Fibroblast of the aortic adventitia (primary cell): Measurements from ENCODE around the gene RCSD1. TPM values are rescaled to one million over a fixed set of nuclear protein-coding genes. Genes with fewer than 3 reads are reported as not detected.

ENCODE experiments used
- DNase-seq: peaks from one replicate; pipeline ENCODE4 v3.0.0-alpha.2; 2010; ENCODE audit warnings: low read depth
- H3K4me3 ChIP-seq: 2 replicates; pipeline ENCODE4 v1.5.1; 2011; ENCODE audit warnings: low read depth, mild to moderate bottlenecking, control low read depth, low read length, moderate library complexity
- CTCF ChIP-seq: IDR thresholded peaks from 2 replicates; pipeline ENCODE4 v1.5.1; 2011; ENCODE audit warnings: mild to moderate bottlenecking, low read length, control low read depth, inconsistent platforms; ENCODE audit not compliant: insufficient read depth
- total RNA-seq: library from RNA; depleted of rRNA; stranded (reverse); fragments of >200 nt; gene quantifications from 2 replicates; pipeline ENCODE4 v1.2.3, GENCODE V29; 2012; ENCODE audit warnings: low replicate concordance

Gene RCSD1
- total RNA-seq, 1 donor = not detected

- no peak for TF ChIP-seq CTCF
- no peak for DNase-seq
- no peak overlapping the region for H3K4me3 ChIP-seq
Measured at GRCh38 chr1:167617153-167618147, 12.6 kb upstream of the RCSD1 start.

- TF ChIP-seq CTCF = no peak
- no peak for DNase-seq
- H3K4me3 ChIP-seq = no peak overlapping the region
Measured at GRCh38 chr1:167618366-167618765, 11.7 kb upstream of the RCSD1 start.

- H3K4me3 ChIP-seq = no peak overlapping the region
- no peak for DNase-seq
- TF ChIP-seq CTCF = no peak
Measured at GRCh38 chr1:167618789-167619188, 11.2 kb upstream of the RCSD1 start.

GRCh38 chr1:167620002-167620401, 10.0 kb upstream of the RCSD1 start:
- no peak for DNase-seq
- no peak for TF ChIP-seq CTCF
- no peak overlapping the region for H3K4me3 ChIP-seq

- no peak for DNase-seq
- no peak for TF ChIP-seq CTCF
Measured at GRCh38 chr1:167621780-167622313, 8.2 kb upstream of the RCSD1 start.

GRCh38 chr1:167623951-167624350, 6.1 kb upstream of the RCSD1 start:
- no peak for DNase-seq
- no peak overlapping the region for H3K4me3 ChIP-seq
- TF ChIP-seq CTCF = no peak

More at GRCh38 chr1:167621780-167622313, 8.2 kb upstream of the RCSD1 start:
- H3K4me3 ChIP-seq = no peak overlapping the region
